HepG2 (cell line): Measurements from ENCODE around the gene EFNA3. TPM values are rescaled to one million over a fixed set of nuclear protein-coding genes. Genes with fewer than 3 reads are reported as not detected.
A peak's percentile ranks its signal among the peaks of the same experiment; 100 is the strongest.

Source experiments
- AHR ChIP-seq: IDR thresholded peaks from 2 replicates; pipeline ENCODE4 v1.6.1; 2018; ENCODE audit warnings: missing genetic modification reagents, missing compliant biosample characterization
- CREM ChIP-seq, 2 experiments: sonication (generic) in 1 of 2; formaldehyde crosslinking in 1 of 2; IDR thresholded peaks; 2 replicates each; pipeline versions ENCODE4 v1.4.0 to v1.6.1; 2016 to 2020; ENCODE audit warnings: antibody characterized with exemption in 1 of 2, mild to moderate bottlenecking in 1 of 2, missing genetic modification reagents in 1 of 2
- EZH2 ChIP-seq: conservative IDR thresholded peaks from 2 replicates; pipeline ENCODE4 v1.6.1; 2012; ENCODE audit warnings: mild to moderate bottlenecking, low read depth, low read length, moderate library complexity
- NR2F1 ChIP-seq, 2 experiments: fragments of 450-650 bp in 1 of 2; formaldehyde crosslinking in 1 of 2; IDR thresholded peaks; 2 replicates each; pipeline versions ENCODE4 v1.5.0 to v1.6.1; 2016 to 2020; ENCODE audit warnings: mild to moderate bottlenecking in 1 of 2, missing compliant biosample characterization in 1 of 2, missing genetic modification reagents in 1 of 2, moderate library complexity in 1 of 2
- PHF21A ChIP-seq: sonication (generic); formaldehyde crosslinking; IDR thresholded peaks from 2 replicates; pipeline ENCODE4 v1.5.0; 2020; ENCODE audit warnings: mild to moderate bottlenecking, missing genetic modification reagents
- PLRG1 ChIP-seq: fragments of 450-650 bp; conservative IDR thresholded peaks from 2 replicates; pipeline ENCODE4 v1.6.1; 2016
- TEAD3 ChIP-seq: optimal IDR thresholded peaks from 2 replicates; pipeline ENCODE3; 2016; ENCODE audit warnings: borderline replicate concordance
- ZBTB3 ChIP-seq: sonication (generic); formaldehyde crosslinking; IDR thresholded peaks from 2 replicates; pipeline ENCODE4 v1.4.0; 2020; ENCODE audit warnings: low read depth, mild to moderate bottlenecking, moderate library complexity, missing genetic modification reagents, borderline replicate concordance
- ZNF549 ChIP-seq: sonication (generic); formaldehyde crosslinking; IDR thresholded peaks from 2 replicates; pipeline ENCODE4 v1.5.0; 2020; ENCODE audit warnings: missing genetic modification reagents
- ZNF674 ChIP-seq: sonication (generic); formaldehyde crosslinking; IDR thresholded peaks from 2 replicates; pipeline ENCODE4 v1.5.0; 2020; ENCODE audit warnings: low read depth, mild to moderate bottlenecking, missing genetic modification reagents
- ZNF704 ChIP-seq: sonication (generic); formaldehyde crosslinking; IDR thresholded peaks from 2 replicates; pipeline ENCODE4 v1.8.1; 2023; ENCODE audit warnings: mild to moderate bottlenecking, inconsistent platforms, moderate library complexity, missing genetic modification reagents, borderline replicate concordance
- ZNF768 ChIP-seq: sonication (generic); formaldehyde crosslinking; IDR thresholded peaks from 2 replicates; pipeline ENCODE4 v1.4.0; 2020; ENCODE audit warnings: missing genetic modification reagents
- ZNF790 ChIP-seq: sonication (generic); formaldehyde crosslinking; IDR thresholded peaks from 2 replicates; pipeline ENCODE4 v1.8.0; 2022; ENCODE audit warnings: missing genetic modification reagents, mild to moderate bottlenecking, borderline replicate concordance
- ZSCAN12 ChIP-seq: sonication (generic); formaldehyde crosslinking; IDR thresholded peaks from 2 replicates; pipeline ENCODE4 v1.9.0; 2021; ENCODE audit warnings: mild to moderate bottlenecking, missing genetic modification reagents
- ZSCAN5A ChIP-seq: sonication (generic); formaldehyde crosslinking; IDR thresholded peaks from 2 replicates; pipeline ENCODE4 v1.8.0; 2022; ENCODE audit warnings: mild to moderate bottlenecking, missing genetic modification reagents, borderline replicate concordance
- polyA plus RNA-seq, 8 experiments: library from polyadenylated mRNA; depleted of rRNA in 3 of 8; stranded (reverse) in 7 of 8; unstranded in 1 of 8; fragments of >200 nt; fragmentation: Illumina TruSeq in 4 of 8; extraction: Trizol in 4 of 8; gene quantifications; 2 replicates each; pipeline versions ENCODE4 v1.2.1 to v1.2.3, GENCODE V29; 2011 to 2016; ENCODE audit warnings: low read depth in 4 of 8, missing spikeins in 1 of 8, mixed read lengths in 1 of 8; ENCODE audit not compliant: insufficient read depth in 1 of 8
- total RNA-seq, 5 experiments: library from RNA; depleted of rRNA; stranded (reverse); fragments of >200 nt; fragmentation: Illumina TruSeq; extraction: Trizol; gene quantifications; 2 replicates each; pipeline ENCODE4 v1.2.3, GENCODE V29; 2016; ENCODE audit warnings: low read depth in 1 of 5
- TF ChIP-seq, protein P1 (sequence below): IDR thresholded peaks from 2 replicates; pipeline ENCODE4 v1.4.0; 2020; ENCODE audit warnings: mild to moderate bottlenecking, missing genetic modification reagents
- TF ChIP-seq, protein P2 (sequence below): sonication (generic); formaldehyde crosslinking; IDR thresholded peaks from 2 replicates; pipeline ENCODE4 v1.4.0; 2020; ENCODE audit warnings: missing genetic modification reagents
- TF ChIP-seq, protein P3 (sequence below): sonication (generic); formaldehyde crosslinking; IDR thresholded peaks from 2 replicates; pipeline ENCODE4 v1.4.0; 2020; ENCODE audit warnings: missing genetic modification reagents

EFNA3 gene
- total and polyA plus RNA-seq, 2 of the 13 experiments (the other 11 are each of a cell fraction or from before 2014, with no cell fraction given), result 1.0 to 5.7 TPM

GRCh38 chr1:155127105-155127966 is 48.7 kb downstream of the EFNA3 start, which contains the start of gene EFNA1 (continued):
- TF ChIP-seq, protein P1, sequence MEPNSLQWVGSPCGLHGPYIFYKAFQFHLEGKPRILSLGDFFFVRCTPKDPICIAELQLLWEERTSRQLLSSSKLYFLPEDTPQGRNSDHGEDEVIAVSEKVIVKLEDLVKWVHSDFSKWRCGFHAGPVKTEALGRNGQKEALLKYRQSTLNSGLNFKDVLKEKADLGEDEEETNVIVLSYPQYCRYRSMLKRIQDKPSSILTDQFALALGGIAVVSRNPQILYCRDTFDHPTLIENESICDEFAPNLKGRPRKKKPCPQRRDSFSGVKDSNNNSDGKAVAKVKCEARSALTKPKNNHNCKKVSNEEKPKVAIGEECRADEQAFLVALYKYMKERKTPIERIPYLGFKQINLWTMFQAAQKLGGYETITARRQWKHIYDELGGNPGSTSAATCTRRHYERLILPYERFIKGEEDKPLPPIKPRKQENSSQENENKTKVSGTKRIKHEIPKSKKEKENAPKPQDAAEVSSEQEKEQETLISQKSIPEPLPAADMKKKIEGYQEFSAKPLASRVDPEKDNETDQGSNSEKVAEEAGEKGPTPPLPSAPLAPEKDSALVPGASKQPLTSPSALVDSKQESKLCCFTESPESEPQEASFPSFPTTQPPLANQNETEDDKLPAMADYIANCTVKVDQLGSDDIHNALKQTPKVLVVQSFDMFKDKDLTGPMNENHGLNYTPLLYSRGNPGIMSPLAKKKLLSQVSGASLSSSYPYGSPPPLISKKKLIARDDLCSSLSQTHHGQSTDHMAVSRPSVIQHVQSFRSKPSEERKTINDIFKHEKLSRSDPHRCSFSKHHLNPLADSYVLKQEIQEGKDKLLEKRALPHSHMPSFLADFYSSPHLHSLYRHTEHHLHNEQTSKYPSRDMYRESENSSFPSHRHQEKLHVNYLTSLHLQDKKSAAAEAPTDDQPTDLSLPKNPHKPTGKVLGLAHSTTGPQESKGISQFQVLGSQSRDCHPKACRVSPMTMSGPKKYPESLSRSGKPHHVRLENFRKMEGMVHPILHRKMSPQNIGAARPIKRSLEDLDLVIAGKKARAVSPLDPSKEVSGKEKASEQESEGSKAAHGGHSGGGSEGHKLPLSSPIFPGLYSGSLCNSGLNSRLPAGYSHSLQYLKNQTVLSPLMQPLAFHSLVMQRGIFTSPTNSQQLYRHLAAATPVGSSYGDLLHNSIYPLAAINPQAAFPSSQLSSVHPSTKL, result peak; percentile 92
- 0 out of 2 replicates have a peak, but pooled peaks have one; percentile 79 for TF ChIP-seq ZSCAN5A (CRISPR knock-in tag)
- no peak; the same call in 1 of the 2 replicates for TF ChIP-seq ZNF790
- TF ChIP-seq ZSCAN12 (CRISPR knock-in tag), result no peak
- no peak for TF ChIP-seq ZNF549 (CRISPR knock-in tag)
- peak; percentile 94 for TF ChIP-seq CREM (IDR thresholded peaks at IDR 0.05)
- no peak for TF ChIP-seq CREM (CRISPR knock-in tag; IDR thresholded peaks at IDR 0.05)
- peak; percentile 52 to 65; a peak in 2 of 4 replicates for TF ChIP-seq NR2F1 (CRISPR knock-in tag; IDR thresholded peaks at IDR 0.05)
- no peak for TF ChIP-seq ZNF704 (CRISPR knock-in tag)
- peak; percentile 78; the same call in 1 of the 2 replicates for TF ChIP-seq AHR (CRISPR knock-in tag)
- peak; percentile 84; the same call in 1 of the 2 replicates for TF ChIP-seq ZBTB3 (CRISPR knock-in tag)
- TF ChIP-seq, protein P2, sequence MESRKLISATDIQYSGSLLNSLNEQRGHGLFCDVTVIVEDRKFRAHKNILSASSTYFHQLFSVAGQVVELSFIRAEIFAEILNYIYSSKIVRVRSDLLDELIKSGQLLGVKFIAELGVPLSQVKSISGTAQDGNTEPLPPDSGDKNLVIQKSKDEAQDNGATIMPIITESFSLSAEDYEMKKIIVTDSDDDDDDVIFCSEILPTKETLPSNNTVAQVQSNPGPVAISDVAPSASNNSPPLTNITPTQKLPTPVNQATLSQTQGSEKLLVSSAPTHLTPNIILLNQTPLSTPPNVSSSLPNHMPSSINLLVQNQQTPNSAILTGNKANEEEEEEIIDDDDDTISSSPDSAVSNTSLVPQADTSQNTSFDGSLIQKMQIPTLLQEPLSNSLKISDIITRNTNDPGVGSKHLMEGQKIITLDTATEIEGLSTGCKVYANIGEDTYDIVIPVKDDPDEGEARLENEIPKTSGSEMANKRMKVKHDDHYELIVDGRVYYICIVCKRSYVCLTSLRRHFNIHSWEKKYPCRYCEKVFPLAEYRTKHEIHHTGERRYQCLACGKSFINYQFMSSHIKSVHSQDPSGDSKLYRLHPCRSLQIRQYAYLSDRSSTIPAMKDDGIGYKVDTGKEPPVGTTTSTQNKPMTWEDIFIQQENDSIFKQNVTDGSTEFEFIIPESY (CRISPR knock-in tag), result peak; percentile 79
- TF ChIP-seq TEAD3, result peak; percentile 83
- TF ChIP-seq ZNF768 (CRISPR knock-in tag), result peak; percentile 12; the same call in 1 of the 2 replicates
- TF ChIP-seq EZH2, result no peak
- no peak; the same call in 1 of the 2 replicates for TF ChIP-seq ZNF674 (CRISPR knock-in tag)
- TF ChIP-seq, protein P3, sequence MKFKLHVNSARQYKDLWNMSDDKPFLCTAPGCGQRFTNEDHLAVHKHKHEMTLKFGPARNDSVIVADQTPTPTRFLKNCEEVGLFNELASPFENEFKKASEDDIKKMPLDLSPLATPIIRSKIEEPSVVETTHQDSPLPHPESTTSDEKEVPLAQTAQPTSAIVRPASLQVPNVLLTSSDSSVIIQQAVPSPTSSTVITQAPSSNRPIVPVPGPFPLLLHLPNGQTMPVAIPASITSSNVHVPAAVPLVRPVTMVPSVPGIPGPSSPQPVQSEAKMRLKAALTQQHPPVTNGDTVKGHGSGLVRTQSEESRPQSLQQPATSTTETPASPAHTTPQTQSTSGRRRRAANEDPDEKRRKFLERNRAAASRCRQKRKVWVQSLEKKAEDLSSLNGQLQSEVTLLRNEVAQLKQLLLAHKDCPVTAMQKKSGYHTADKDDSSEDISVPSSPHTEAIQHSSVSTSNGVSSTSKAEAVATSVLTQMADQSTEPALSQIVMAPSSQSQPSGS (CRISPR knock-in tag), result peak; percentile 95
- TF ChIP-seq PLRG1, result no peak
- peak; percentile 43 for TF ChIP-seq PHF21A (CRISPR knock-in tag)
